GM12878 (cell line): ENCODE data around the gene GNPTG. TPM values are rescaled to one million over a fixed set of nuclear protein-coding genes. Genes with fewer than 3 reads are reported as not detected.

Experiments
- ATAC-seq: fragments of 200-7000 bp; cut with Tn5 transposase; 3 replicates; pipeline ENCODE4 v1.9.1; 2020; ENCODE audit warnings: mild to moderate bottlenecking, moderate library complexity
- BruUV-seq: library from RNA; stranded (reverse); fragments of 400-500 nt; replicated peaks from 2 replicates; lab custom pipeline; 2021; lab: Mats Ljungman, UMichigan
- CTCF ChIA-PET: fragments of 300-600 bp; sonication (Branson Sonifier 250); formaldehyde crosslinking; extraction: SDS; loops from one replicate; lab custom pipeline; 2021; ENCODE audit warnings: inconsistent platforms; lab: Yijun Ruan, JAX
- POLR2A ChIA-PET: fragments of 350-600 bp; formaldehyde crosslinking; extraction: SDS; loops from one replicate; lab custom pipeline; 2021; ENCODE audit warnings: inconsistent platforms; lab: Charles Lee
- RAD21 ChIA-PET: fragments of 300-600 bp; sonication (Branson Sonifier 250); formaldehyde crosslinking; loops from one replicate; lab custom pipeline; 2023; ENCODE audit warnings: antibody characterized with exemption; ENCODE audit not compliant: unreplicated experiment; lab: Charles Lee
- SMC1A ChIA-PET: fragments of 300-600 bp; sonication (Branson Sonifier 250); formaldehyde crosslinking; loops from one replicate; lab custom pipeline; 2023; ENCODE audit not compliant: unreplicated experiment, uncharacterized antibody; lab: Charles Lee
- DNase-seq: peaks from one replicate; pipeline ENCODE4 v3.0.0-alpha.2; 2011; ENCODE audit warnings: low read depth, low spot score
- FAIRE-seq: peaks from 3 replicates; lab custom pipeline; 2011; peaks lifted over from hg19 to GRCh38; lab: Jason Lieb, UNC
- H2AFZ ChIP-seq: 2 replicates; pipeline ENCODE4 v1.6.0; 2011; ENCODE audit warnings: low read depth, low read length, control low read depth; ENCODE audit not compliant: control insufficient read depth
- H3K27ac ChIP-seq: 2 replicates; pipeline ENCODE4 v1.5.1; 2011; ENCODE audit warnings: control low read depth; ENCODE audit not compliant: control insufficient read depth, insufficient read depth
- H3K27me3 ChIP-seq, 2 experiments: replicated peaks in 1 of 2; 2 replicates each; pipeline versions ENCODE4 v1.6.0 to v1.6.1; 2011; ENCODE audit warnings: low read length in 1 of 2; ENCODE audit not compliant: control insufficient read depth in 2 of 2, insufficient read depth in 2 of 2
- H3K36me3 ChIP-seq, 2 experiments: 2 replicates each; pipeline ENCODE4 v1.5.1; 2011; ENCODE audit warnings: low read length in 1 of 2; ENCODE audit not compliant: control insufficient read depth in 2 of 2, insufficient read depth in 2 of 2
- H3K4me1 ChIP-seq: 2 replicates; pipeline ENCODE4 v1.6.1; 2011; ENCODE audit warnings: mild to moderate bottlenecking, low read length, moderate library complexity, mixed read lengths; ENCODE audit not compliant: control insufficient read depth, insufficient read depth
- H3K4me2 ChIP-seq: 2 replicates; pipeline ENCODE4 v1.6.0; 2011; ENCODE audit warnings: control low read depth; ENCODE audit not compliant: control insufficient read depth, insufficient read depth
- H3K4me3 ChIP-seq: fragments of 200-600 bp; sonication (generic); 2 replicates; pipeline ENCODE4 v1.5.1; 2016
- H3K79me2 ChIP-seq: 2 replicates; pipeline ENCODE4 v1.6.0; 2011; ENCODE audit warnings: low read length; ENCODE audit not compliant: control insufficient read depth, insufficient read depth
- H3K9ac ChIP-seq: 2 replicates; pipeline ENCODE4 v1.8.0; 2011; ENCODE audit warnings: low read length, control low read depth, mixed read lengths; ENCODE audit not compliant: control insufficient read depth, insufficient read depth
- H3K9me3 ChIP-seq: replicated peaks from 3 replicates; pipeline ENCODE4 v1.5.1; 2011; ENCODE audit warnings: mild to moderate bottlenecking, low read length; ENCODE audit not compliant: control insufficient read depth, insufficient read depth
- H4K20me1 ChIP-seq: 2 replicates; pipeline ENCODE4 v1.6.0; 2011; ENCODE audit not compliant: control insufficient read depth, insufficient read depth
- ASH2L ChIP-seq: fragments of 300-600, 200-600 bp; sonication (generic); IDR thresholded peaks from 2 replicates; pipeline ENCODE4 v1.6.1; 2017; ENCODE audit warnings: low read depth, mild to moderate bottlenecking, borderline replicate concordance
- ATF2 ChIP-seq: IDR thresholded peaks from 2 replicates; pipeline ENCODE4 v1.6.1; 2012; ENCODE audit warnings: low read length, inconsistent platforms
- BHLHE40 ChIP-seq, 2 experiments: fragments of 450-650 bp in 1 of 2; IDR thresholded peaks; 2 replicates each; pipeline ENCODE4 v1.6.1; 2011 to 2017; ENCODE audit warnings: low read depth in 2 of 2, borderline replicate concordance in 1 of 2, improper control_type of control experiment in 1 of 2, low read length in 1 of 2, mild to moderate bottlenecking in 1 of 2
- CHD1 ChIP-seq: IDR thresholded peaks from 2 replicates; pipeline ENCODE4 v1.6.1; 2012; ENCODE audit warnings: low read depth, low read length, improper control_type of control experiment
- CREB1 ChIP-seq: IDR thresholded peaks from 2 replicates; pipeline ENCODE4 v1.6.1; 2012; ENCODE audit warnings: low read depth, mild to moderate bottlenecking, inconsistent platforms
- EED ChIP-seq: sonication (generic); IDR thresholded peaks from 2 replicates; pipeline ENCODE4 v1.6.1; 2016; ENCODE audit warnings: antibody characterized with exemption, low read depth
- EP300 ChIP-seq, 2 experiments: fragments of 150-350 bp in 1 of 2; IDR thresholded peaks; 2 replicates each; pipeline ENCODE4 v1.6.1; 2011 to 2012; ENCODE audit warnings: low read depth in 2 of 2, low read length in 2 of 2, borderline replicate concordance in 1 of 2, improper control_type of control experiment in 1 of 2, inconsistent platforms in 1 of 2; ENCODE audit not compliant: control insufficient read depth in 1 of 2
- ETV6 ChIP-seq, 2 experiments: fragments of 450-650 bp in 1 of 2; IDR thresholded peaks in 1 of 2; conservative IDR thresholded peaks in 1 of 2; 2 replicates each; pipeline ENCODE4 v1.6.1; 2014; ENCODE audit warnings: antibody characterized with exemption in 1 of 2, borderline replicate concordance in 1 of 2, low read depth in 1 of 2, mild to moderate bottlenecking in 1 of 2, moderate library complexity in 1 of 2
- FOS ChIP-seq: IDR thresholded peaks from 3 replicates; pipeline ENCODE4 v1.6.1; 2011; ENCODE audit warnings: borderline replicate concordance; ENCODE audit not compliant: insufficient read length; ENCODE audit errors: extremely low read depth
- MLLT1 ChIP-seq: fragments of 450-650 bp; IDR thresholded peaks from 2 replicates; pipeline ENCODE4 v1.6.1; 2016; ENCODE audit warnings: mild to moderate bottlenecking
- MYC ChIP-seq: IDR thresholded peaks from 2 replicates; pipeline ENCODE4 v1.6.1; 2011; ENCODE audit warnings: mild to moderate bottlenecking, low read length, moderate library complexity, inconsistent platforms; ENCODE audit not compliant: insufficient read depth, insufficient replicate concordance, insufficient read length, severe bottlenecking
- NKRF ChIP-seq: fragments of 450-650 bp; conservative IDR thresholded peaks from 2 replicates; pipeline ENCODE4 v1.6.1; 2017; ENCODE audit warnings: mild to moderate bottlenecking, moderate library complexity
- RFX5 ChIP-seq: IDR thresholded peaks from 2 replicates; pipeline ENCODE4 v1.6.1; 2011; ENCODE audit warnings: low read depth, low read length, improper control_type of control experiment
- SREBF2 ChIP-seq: IDR thresholded peaks from 2 replicates; pipeline ENCODE4 v1.6.1; 2012; ENCODE audit warnings: mild to moderate bottlenecking, low read length
- SRF ChIP-seq, 2 experiments: IDR thresholded peaks; 2 replicates each; pipeline ENCODE4 v1.6.1; 2011; ENCODE audit warnings: low read depth in 2 of 2, low read length in 2 of 2, mild to moderate bottlenecking in 1 of 2, moderate library complexity in 1 of 2
- SUZ12 ChIP-seq: fragments of 200-600 bp; sonication (generic); IDR thresholded peaks from one replicate; pipeline ENCODE4 v1.6.1; 2018; ENCODE audit warnings: antibody characterized with exemption, mild to moderate bottlenecking; ENCODE audit not compliant: unreplicated experiment
- TARDBP ChIP-seq: IDR thresholded peaks from 2 replicates; pipeline ENCODE4 v1.6.1; 2016; ENCODE audit warnings: borderline replicate concordance
- TBL1XR1 ChIP-seq: IDR thresholded peaks from 2 replicates; pipeline ENCODE4 v1.6.1; 2012; ENCODE audit warnings: low read depth, low read length, improper control_type of control experiment
- ZNF217 ChIP-seq: fragments of 450-650 bp; IDR thresholded peaks from 2 replicates; pipeline ENCODE4 v1.6.1; 2017; ENCODE audit warnings: antibody characterized with exemption, mild to moderate bottlenecking
- ZZZ3 ChIP-seq: IDR thresholded peaks from 2 replicates; pipeline ENCODE4 v1.6.1; 2011; ENCODE audit warnings: low read depth; ENCODE audit not compliant: control insufficient read depth, insufficient read length
- WGBS: methylation state at CpG from one replicate; pipeline ENCODE4 v1.1.6; 2016; ENCODE audit warnings: low lambda C conversion rate; ENCODE audit not compliant: insufficient replicate concordance, insufficient coverage; ENCODE audit errors: missing lambda C conversion rate; 5-methylcytosine and 5-hydroxymethylcytosine counted together
- in situ Hi-C: fragments of 300-500 bp; cut with MboI; formaldehyde crosslinking; loops from 9 replicates; pipeline ENCODE4 v1.14.3; 2018; ENCODE audit warnings: mixed read lengths
- intact Hi-C: fragments of 100-400 bp; cut with micrococcal nuclease; formaldehyde crosslinking; loops from one replicate; pipeline ENCODE4 v1.14.2; 2022; ENCODE audit not compliant: unreplicated experiment
- polyA plus RNA-seq, 11 experiments: library from polyadenylated mRNA; depleted of rRNA in 4 of 11; unstranded in 6 of 11; stranded (reverse) in 5 of 11; fragments of >200 nt; fragmentation: Nextera tagmentation in 4 of 11; fragmentation: Illumina TruSeq in 1 of 11; extraction: Ambion mirVana in 4 of 11; extraction: Trizol in 1 of 11; gene quantifications; 1 replicate in 1 of 11; 2 replicates in 10 of 11; pipeline versions ENCODE4 v1.2.1 to v1.2.3, GENCODE V29; 2011 to 2016; ENCODE audit warnings: inconsistent platforms in 2 of 11, missing spikeins in 2 of 11, low read depth in 1 of 11
- total RNA-seq, 4 experiments: library from RNA; depleted of rRNA in 3 of 4; stranded (reverse); fragments of >200 nt in 3 of 4; fragmentation: Illumina TruSeq in 1 of 4; extraction: Trizol in 1 of 4; gene quantifications; 2 replicates each; pipeline versions ENCODE4 v1.2.1 to v1.2.3, GENCODE V29; 2013 to 2021

The GNPTG gene
- total and polyA plus RNA-seq, 10 of the 15 experiments (the other 5 are each of a cell fraction or from before 2014, with no cell fraction given): 0.80 to 32.6 (median 20.9) TPM

DNA sequence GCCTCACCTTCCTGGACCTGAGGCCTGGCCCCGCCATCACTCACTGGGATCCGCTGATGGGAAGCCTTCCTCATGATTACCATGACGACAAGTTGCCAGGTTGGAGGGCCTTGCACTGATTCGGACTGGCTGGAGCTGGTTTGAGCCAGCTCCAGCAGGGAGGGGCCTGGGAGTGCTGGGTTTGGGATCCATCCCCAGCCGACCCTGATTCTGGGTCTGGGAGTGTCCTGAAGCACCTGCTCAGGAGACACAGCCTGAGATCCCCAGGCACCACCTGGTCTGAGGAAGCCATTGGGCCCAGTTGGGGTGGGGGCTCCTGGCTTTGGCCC is 24.1 kb upstream of the GNPTG start:
- intact Hi-C loops: no loop called here
- H3K4me1 ChIP-seq: peaks cover 13% of the 10 kb centered on the region; the same call in 1 of the 2 replicates
- ATAC-seq: no peak
- peaks cover 2% of the 10 kb centered on the region; the same call in 2 of the 3 replicates for H3K9me3 ChIP-seq
- WGBS: 89% methylated on average over 5 of the region's 5 CpGs
- RAD21 ChIA-PET: no interaction called here
- no peaks in the 10 kb centered on the region for H3K79me2 ChIP-seq
- no peak overlapping the region for H2AFZ ChIP-seq
- peaks cover 0 to 9% of the 10 kb centered on the region in 2 experiments; a peak in 3 of 4 replicates for H3K36me3 ChIP-seq
- in situ Hi-C loops: no loop called here
- H3K27me3 ChIP-seq: peaks cover 0 to 5% of the 10 kb centered on the region in 2 experiments; a peak in 2 of 4 replicates
- POLR2A ChIA-PET: no interaction called here
- no TSS peak for BruUV-seq
- H4K20me1 ChIP-seq: no peaks in the 10 kb centered on the region
- TF ChIP-seq EED (no peak), FOS (no peak), CHD1 (no peak), CREB1 (no peak), SUZ12 (no peak), SRF (IDR thresholded peaks at IDR 0.05; ENCODE audit: low read depth in 2 of 2, low read length in 2 of 2) (no peak), TARDBP (no peak), MYC (no peak), ZZZ3 (no peak), MLLT1 (no peak), SREBF2 (no peak), RFX5 (no peak), ZNF217 (no peak), ETV6 (conservative IDR thresholded peaks at IDR 0.05 in 1 of 2, IDR thresholded peaks at IDR 0.05 in 1 of 2; ENCODE audit: borderline replicate concordance in 1 of 2, low read depth in 1 of 2) (no peak), EP300 (IDR thresholded peaks at IDR 0.05; ENCODE audit: borderline replicate concordance in 1 of 2, control insufficient read depth in 1 of 2, low read depth in 2 of 2, low read length in 2 of 2) (no peak), TBL1XR1 (no peak), ATF2 (no peak), ASH2L (no peak), BHLHE40 (IDR thresholded peaks at IDR 0.05; ENCODE audit: borderline replicate concordance in 1 of 2, low read depth in 2 of 2, low read length in 1 of 2) (no peak), NKRF (no peak)
- CTCF ChIA-PET: no interaction called here
- no peak for DNase-seq
- SMC1A ChIA-PET: no interaction called here
- H3K4me3 ChIP-seq: no peak overlapping the region
- no peak overlapping the region for H3K27ac ChIP-seq
- FAIRE-seq: no peak
- H3K4me2 ChIP-seq: no peak overlapping the region
- H3K9ac ChIP-seq: no peak overlapping the region
